HG03064 (cell line): ENCODE results near the gene BACH2.
"Not testable (repeated sequence)": the region's sequence is repeated elsewhere in the genome, so short reads cannot be mapped to it uniquely, and the experiment has no call there.

ENCODE experiments used
- ATAC-seq: cut with Tn5 transposase; IDR thresholded peaks from one replicate; pipeline ENCODE4 v1.9.1; 2021; ENCODE audit warnings: low read depth; ENCODE audit not compliant: unreplicated experiment

BACH2 gene

DNA sequence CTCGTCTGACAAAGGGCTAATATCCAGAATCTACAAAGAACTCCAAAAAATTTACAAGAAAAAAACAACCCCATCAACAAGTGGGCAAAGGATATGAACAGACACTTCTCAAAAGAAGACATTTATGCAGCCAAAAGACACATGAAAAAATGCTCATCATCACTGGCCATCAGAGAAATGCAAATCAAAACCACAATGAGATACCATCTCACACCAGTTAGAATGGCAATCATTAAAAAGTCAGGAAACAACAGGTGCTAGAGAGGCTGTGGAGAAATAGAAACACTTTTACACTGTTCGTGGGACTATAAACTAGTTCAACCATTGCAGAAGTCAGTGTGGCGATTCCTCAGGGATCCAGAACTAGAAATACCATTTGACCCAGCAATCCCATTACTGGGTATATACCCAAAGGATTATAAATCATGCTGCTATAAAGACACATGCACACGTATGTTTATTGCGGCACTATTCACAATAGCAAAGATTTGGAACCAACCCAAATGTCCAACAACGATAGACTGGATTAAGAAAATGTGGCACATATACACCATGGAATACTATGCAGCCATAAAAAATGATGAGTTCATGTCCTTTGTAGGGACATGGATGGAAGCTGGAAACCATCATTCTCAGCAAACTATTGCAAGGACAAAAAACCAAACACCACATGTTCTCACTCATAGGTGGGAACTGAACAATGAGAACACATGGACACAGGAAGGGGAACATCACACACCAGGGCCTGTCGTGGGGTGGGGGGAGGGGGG, 130.3 kb downstream of the BACH2 start:
- ATAC-seq: not testable (repeated sequence)

DNA sequence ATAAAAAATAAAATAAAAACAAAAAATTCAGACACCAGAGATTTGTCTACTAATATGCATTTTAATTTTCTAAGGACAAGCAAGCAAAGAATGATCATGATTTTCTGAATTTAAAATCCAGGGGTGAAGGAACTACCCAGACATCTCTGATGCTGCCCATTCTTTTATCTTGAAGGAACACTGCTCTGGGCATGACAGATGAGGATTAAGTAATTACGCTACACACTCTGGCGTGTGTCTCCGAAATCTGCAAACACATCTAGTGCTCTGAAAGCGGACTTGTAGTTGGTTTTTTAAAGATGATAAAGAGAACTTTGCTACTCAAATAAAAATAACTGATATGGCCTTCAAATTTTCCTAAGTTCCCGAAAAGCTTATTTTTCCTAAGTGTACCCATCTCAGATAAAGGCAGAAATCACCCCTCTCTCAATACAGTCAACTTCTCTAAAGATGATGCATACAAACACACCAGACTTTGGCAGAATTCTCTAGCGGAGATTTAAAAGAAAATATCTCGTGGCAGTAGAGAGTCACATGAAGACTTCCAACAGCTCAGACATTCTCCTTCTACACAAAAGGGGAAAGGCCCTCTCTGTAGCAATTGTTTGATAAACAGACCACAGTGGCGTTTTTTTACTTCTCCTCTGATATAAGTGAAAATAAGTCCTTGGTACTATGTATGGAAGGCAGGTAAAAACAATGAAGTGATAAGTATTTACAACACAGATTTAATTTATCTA, 133.8 kb downstream of the BACH2 start:
- no peak for ATAC-seq

DNA sequence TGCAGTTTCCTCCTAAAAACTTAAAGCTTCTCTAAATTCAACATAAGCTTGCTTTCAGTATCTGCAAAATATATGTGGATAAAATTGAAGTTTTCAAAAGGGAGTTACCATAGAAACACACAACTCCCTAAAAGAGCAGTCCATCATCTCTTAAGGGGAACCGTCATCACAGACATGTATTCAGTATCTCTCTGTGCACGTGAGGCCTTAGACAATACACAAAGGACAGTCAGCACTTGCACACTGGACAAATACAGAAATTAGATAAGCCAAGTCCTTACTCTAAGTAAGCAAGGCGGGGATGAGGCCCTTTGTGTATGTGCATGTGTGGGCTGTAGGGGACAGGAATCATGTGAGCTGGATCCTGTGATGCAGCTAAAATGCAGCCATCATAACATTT, 136.6 kb downstream of the BACH2 start:
- ATAC-seq: no peak

DNA sequence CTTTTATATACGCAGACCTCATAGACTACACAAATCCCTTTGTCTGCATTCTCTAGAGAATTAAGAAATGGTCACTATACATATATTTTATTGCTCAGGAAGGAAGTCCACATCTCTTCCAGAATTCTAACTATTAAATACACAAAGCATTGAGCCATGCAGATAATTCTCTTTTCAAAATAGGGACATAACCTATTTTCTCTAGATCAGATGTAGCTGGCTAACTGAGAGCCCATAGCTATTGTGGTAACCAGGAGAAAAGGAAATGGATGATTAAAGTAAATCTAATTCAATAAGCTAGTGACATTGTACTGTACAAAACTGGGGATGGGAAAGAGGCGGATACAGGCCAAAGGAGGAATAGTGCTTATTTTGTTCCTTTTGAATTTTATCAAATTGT, 137.2 kb downstream of the BACH2 start:
- ATAC-seq: no peak

DNA sequence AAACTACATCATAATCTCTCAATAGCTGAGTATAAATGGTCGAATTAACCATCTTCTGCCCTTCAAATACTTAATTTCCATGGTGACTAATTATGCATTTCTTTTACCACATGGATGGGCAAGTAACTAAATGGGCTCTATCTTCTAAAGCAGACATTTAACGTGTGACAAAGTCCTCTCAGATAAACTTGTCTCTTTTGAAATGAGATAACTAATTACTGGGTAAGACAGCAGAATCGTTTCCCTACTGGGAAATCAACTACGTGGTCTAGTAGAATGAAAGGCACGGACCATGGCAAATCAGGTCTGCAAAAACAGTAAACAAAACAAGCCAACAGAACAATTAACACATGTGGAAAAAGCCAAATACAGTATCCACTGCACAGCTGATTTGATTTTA, 137.7 kb downstream of the BACH2 start:
- ATAC-seq: no peak

DNA sequence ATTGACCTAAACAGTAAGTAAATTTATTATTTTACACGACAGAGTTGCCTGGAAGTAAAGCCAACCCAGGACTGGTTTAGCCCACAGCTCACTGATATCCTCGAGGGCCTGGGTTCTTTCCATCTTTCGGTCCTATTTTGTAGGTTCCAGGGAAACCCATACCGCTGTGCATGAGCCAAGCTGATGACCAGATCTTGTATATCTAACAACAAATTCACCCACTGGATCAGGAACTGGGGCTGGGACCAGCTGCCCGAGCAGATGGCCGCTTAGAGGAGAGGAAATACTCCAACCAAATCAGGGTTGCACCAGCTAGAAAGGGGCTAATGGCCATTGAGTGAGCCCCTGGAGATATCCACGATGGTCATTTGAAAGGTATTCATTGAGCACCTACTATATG, 139.2 kb downstream of the BACH2 start:
- ATAC-seq: no peak

DNA sequence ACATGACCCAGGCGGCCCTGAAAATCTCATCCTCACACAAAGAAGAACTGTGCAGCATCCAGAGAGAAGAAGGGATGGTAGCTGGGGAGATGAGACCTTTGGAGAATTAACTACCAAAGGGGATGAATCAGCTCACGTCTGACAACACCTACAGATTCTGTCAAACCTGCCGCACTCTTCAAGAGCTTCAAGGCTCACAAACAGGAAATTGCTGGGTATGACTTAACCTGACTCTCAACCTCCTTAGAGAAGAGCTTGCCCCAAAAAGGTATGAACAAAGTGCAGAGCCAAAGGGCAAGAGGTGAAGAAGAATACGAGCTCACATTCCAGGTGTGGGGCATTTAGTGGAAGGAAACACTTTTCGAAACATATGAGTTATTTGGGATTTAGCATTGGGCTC, 139.8 kb downstream of the BACH2 start:
- no peak for ATAC-seq

DNA sequence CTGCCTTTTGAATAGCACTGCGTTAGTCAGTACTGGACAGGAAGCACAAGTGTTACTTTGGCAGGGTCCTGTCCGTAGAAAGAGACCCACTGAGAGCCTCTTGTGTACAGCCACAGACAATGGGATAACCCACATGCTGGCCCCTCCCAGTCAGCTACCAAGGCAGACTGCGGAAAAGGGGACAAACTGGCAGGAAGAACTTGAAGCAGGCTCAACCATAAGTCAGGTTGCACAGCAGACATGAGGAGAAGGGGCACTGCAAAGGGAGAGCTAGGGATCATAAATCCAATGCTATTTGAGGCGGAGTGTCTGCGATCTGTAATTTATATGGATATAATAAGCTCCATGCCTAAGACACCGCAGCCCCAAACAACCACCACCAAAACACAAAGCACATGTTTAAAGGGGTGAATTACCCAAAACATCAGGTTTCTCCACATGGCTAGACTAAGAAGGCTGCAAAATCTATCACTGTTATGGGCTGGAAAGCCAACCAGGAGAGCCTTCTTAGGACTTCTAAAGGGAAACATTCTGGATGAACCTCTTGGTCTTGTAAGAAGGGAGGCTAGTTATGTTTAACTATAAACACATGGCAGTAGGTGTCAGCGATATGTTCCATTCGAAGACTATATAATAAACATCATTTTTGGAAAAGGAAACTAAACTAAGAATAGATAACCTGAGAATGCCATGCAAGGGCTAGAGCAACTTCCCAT, 141.7 kb downstream of the BACH2 start:
- no peak for ATAC-seq

DNA sequence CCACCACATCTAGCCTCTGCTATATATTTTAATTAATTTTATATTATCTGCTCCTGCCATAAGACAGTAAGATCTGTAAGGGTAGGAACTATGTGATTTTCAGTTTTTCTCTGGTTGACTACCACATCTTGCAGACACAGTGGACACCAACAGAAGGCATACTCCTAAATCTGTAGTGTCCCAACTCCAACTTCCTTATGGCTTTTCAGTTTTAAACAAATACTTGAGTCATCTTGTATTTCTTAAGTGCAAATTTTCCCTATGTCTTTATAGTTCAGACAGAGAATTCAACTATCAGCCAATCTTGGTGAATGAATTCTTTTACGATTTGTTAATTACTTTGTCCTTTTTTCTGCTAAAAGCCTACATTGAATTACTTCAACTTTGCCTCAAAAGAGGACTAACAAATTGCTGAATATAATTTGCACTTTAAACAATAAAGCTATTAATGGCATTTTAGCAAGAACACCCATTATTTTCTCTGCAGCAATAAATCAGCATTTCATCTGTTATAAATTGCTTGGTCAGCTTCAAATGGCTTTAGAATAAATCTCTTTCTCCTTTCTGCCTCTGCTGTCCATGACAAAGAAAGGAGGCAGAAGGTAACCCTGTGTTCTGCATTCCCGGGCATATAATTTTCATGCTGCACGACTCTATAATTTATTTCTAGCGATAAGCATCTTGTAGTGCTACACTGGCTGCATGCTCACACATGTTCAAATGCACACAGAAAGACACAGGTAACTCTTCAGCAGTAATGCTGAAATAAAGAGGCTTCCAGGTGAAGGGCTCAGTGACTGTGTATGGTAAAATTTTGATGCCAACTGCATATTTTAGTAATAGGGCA, 144.8 kb downstream of the BACH2 start:
- no peak for ATAC-seq

DNA sequence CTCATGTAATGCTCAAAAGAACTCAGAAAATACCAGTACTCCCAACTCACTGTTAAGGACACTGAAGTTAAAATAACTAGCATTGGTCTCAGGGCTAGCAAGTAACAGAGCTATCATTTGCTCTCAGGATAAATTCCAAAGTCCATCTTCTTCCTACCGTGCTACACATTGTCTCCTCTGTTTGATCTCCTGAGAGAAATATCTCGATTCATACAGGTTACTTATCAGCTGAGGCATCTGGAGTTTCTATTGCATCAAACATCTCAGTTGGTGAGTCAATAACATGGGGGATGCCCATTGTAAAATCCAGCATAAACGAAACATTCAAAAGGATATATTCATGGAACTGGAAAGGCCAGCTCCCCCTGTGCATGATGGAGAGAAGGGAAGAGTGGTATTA, 147.4 kb downstream of the BACH2 start:
- ATAC-seq: no peak

DNA sequence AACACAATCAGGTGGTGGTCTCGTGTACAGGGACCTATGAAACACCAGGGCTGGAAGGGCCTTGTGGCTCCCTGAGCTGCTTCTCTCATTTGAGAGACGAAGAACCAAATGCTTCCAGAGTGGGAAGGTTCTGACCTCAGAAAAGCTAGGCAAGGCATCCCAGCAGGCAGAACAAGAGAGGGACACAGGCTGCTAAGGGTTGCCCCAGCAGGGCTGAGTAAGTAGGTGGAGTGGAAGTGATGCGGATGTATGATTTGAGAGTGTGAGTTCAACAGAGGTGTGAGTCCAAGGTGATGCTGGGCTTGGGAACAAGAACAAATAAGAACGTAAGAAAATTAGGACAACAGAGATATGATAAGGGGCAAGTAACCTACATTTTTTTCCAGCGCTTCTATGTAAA, 147.8 kb downstream of the BACH2 start:
- ATAC-seq: no peak

DNA sequence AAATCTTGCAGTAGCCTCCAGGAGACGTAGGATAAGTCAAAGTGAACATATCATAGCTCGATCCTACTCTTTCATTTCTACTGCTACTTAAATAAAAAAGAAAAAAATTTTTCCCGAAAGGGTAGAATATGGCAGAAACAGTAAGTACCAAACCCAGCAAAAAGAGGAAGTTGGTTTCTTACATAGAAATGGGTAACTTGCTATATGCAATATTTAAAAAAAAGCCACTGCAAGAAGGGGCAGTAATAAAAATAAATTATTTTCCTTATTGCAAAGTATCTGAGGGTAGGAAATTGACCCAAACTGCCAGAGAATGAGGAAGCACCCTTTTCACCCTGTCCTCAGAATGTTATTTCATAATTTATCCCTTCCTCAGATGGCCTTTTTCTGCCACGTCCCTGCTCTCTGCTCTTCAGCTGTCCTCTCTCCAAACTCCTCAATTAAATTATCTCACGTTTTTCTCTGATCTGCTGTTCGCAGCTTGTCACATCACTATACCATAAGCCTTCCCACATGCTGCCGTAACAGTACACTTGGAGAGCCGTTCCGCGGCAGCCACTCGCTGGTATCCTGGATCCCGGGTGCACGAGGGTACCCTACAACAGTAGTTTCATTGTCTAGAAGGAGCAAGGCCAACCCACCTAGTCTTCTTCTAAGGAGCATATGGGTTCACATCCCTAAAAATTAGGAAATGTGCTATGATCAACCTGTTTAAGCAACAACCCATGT, 149.6 kb downstream of the BACH2 start:
- no peak for ATAC-seq

DNA sequence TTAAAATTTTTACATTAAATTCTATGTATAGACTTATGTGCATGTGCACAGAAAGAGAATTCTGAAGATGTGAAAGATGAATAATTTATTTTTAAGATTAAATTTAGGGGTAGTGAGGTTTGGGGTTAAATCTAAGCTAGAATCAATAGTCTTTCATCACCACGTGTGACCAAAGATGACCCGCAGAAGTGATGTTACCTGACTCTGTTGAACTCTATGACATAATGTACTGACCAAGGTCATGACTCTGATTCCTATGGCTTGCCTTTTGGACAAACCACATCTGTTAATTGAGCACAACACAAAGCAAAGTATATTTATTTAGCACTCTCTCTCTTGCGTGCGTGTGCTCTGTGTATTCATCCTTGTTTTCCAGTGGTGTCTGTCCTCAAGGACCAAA, 150.6 kb downstream of the BACH2 start:
- ATAC-seq: no peak

DNA sequence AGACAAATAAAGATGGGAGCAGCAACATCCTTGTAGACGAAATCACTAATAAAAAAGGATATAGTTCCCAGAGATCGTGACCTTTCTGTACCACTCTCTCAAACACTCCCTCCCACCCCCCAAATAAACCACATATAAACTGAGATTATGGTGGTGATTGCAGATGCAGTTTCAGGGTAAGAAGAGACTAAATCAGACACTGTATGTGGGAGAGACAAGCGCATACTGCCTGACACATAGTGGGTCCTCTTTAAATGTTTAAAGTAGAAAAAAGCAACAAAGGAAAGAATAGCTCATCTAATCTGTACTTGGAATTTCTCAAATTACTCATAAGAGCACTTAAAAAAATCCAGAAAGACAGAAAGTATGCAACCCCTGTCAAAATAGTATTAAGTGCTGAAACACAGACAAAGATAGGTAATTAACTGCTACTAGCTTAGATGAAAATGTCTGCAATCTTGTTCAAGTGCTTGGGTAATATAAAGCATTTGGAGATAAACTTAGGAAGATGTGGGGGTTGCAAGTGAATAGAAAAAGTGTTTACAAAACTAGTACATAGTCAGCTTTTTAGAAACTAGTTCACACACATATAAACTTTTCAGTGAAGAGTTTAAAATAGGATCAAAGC, 151.6 kb downstream of the BACH2 start:
- ATAC-seq: no peak

DNA sequence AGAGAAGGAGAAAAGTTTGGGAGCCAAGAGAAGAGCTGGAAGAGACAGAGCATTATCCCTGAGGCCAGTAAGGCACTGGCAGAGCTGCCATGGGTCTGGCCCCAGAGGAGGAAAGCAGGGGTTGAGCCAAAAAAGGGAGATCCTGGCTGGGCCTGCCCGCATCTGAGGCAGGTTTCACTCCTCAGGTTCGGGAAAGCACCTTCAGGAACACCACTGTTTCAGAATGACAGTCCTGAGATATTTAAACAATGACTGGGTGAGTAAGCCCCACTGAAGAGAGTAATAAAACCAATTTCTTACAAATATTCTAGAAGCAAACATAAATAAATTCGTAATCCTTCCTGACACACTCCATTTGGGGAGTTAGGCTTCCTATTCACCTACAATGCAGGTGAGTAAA, 152.2 kb downstream of the BACH2 start:
- no peak for ATAC-seq

DNA sequence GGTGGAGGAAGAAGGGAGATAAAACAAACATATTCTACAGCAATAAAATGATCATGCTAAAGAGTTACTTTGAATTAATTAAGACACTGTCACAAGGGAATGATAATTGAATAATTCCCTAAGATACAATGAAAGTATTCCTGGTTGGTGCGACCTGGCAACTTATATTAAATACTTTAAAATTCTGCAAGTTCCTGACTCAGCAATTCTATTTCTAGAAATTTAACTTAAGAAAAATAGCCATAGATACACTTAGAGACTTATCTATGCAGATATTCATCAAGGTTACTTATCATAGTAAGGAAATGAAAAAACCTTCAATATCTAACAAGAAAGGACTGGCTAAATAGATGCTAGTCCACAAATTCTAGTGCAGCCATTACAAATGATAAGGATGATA, 156.0 kb downstream of the BACH2 start:
- no peak for ATAC-seq

DNA sequence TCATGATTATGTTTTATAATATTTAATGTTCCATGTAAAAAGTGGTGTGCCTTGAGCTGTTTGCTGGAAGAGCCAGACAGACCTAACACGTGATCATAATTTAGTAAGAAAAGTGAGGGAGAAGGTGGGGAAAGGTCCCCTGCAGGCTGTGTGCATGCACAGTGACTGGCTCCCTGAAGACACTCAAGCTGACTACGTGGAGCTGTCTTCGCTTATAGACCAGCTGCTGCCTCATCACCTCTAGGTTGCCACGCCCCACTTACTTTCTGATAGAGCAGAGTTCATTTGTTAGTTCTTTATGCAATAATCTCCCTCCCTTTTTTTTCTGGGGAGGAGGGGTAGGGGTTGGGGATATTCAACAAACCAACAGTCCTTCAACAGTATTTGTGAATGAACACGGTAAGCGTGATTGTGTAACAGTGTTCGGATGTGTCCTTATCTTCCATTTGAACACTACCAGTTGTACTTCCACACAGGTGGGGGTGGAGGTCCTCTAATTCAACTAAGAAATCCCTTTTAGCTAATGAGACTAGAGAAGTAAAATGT, 157.3 kb downstream of the BACH2 start:
- no peak for ATAC-seq

DNA sequence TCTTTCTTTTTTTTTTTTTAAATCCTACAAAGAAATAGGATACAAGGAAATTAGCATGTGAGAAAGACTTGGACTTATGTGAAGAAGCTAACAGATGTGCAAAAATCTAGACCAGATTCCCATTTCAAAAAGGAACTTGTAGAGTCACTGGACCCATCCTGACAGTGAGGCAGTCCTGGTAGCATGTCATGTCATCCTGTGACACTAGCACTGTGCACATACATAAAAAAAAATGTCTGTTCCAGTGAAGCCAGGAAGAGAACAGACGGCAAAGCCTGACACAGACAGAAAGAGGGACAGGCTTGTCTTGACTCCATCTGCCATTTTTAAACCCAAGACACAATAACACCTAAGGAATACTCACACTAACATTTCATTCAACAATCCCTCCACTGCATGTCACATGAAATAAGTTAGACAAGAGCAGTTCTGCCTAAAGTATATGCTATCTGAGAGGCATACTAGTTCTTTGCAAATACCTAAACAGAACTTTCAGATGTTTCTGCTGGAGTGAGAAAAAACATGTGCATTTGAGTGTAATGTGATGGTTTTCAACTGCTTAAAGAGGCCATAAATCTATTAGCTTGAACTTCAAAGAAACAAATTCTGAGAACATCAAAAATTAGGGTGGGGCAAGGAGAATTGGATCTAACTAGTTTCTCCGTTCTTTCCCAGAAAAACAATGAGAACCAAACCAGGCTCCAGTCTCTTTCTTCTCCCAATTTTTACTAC, 159.6 kb downstream of the BACH2 start:
- no peak for ATAC-seq

DNA sequence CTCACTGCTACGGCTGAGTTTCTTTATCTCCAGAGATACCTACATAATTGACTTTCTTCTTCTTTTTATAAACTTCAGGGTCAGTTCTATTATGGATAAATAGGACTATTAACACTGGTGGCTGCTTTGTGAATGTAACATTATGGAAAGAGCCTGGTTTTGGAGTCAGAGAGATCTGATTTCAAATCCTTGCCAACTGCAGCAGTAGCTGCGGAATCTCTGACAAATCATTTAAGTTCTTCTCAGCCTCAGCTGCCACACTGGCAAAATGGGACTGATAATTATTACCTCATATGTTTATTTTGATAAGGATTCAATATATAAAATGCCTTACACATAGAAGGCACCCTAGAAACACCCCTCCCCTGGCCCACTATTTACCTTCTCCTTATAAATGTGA, 160.5 kb downstream of the BACH2 start:
- no peak for ATAC-seq
